Keratinocyte (primary cell): ENCODE results near the gene HS3ST3B1.

Experiments used
- CTCF ChIP-seq, 3 experiments: IDR thresholded peaks in 1 of 3; conservative IDR thresholded peaks in 1 of 3; optimal IDR thresholded peaks in 1 of 3; 2 replicates in 2 of 3; 3 replicates in 1 of 3; pipeline versions ENCODE3 to v1.5.1; 2011; ENCODE audit warnings: low read length in 3 of 3, mild to moderate bottlenecking in 3 of 3, moderate library complexity in 2 of 3, control low read depth in 1 of 3, inconsistent platforms in 1 of 3; ENCODE audit not compliant: insufficient read depth in 2 of 3; ENCODE audit errors: extremely low read depth in 1 of 3
- EZH2 ChIP-seq: IDR thresholded peaks from one replicate; pipeline ENCODE4 v1.6.1; 2012; ENCODE audit warnings: inconsistent platforms, mild to moderate bottlenecking, low read length, moderate library complexity

- no peak for TF ChIP-seq CTCF (optimal IDR thresholded peaks at IDR 0.05 in 1 of 3, IDR thresholded peaks at IDR 0.05 in 1 of 3, conservative IDR thresholded peaks at IDR 0.05 in 1 of 3; ENCODE audit: extremely low read depth in 1 of 3, insufficient read depth in 2 of 3, low read length in 3 of 3)
- no peak for TF ChIP-seq EZH2
These were observed 71.6 kb downstream of the HS3ST3B1 start for GRCh38 chr17:14372461-14372860.
